Central memory CD4-positive, alpha-beta T cell (primary cell): ENCODE results near the gene HAUS6.
A peak's percentile ranks its signal among the peaks of the same experiment; 100 is the strongest.
"Not testable (repeated sequence)": the region's sequence is repeated elsewhere in the genome, so short reads cannot be mapped to it uniquely, and the experiment has no call there.

Experiments
- DNase-seq: peaks from one replicate; pipeline ENCODE4 v3.0.0; 2022

Gene HAUS6

GRCh38 chr9:19114680-19115270 is 12.1 kb upstream of the HAUS6 start:
- no peak for DNase-seq

- no peak for DNase-seq
Measured at GRCh38 chr9:19113964-19114679, 11.4 kb upstream of the HAUS6 start.

GRCh38 chr9:19113064-19113611 is 10.4 kb upstream of the HAUS6 start:
- not testable (repeated sequence) for DNase-seq

- no peak for DNase-seq
Measured at GRCh38 chr9:19108038-19108437, 5.3 kb upstream of the HAUS6 start.

GRCh38 chr9:19104515-19105282 is 2.0 kb upstream of the HAUS6 start:
- no peak for DNase-seq

GRCh38 chr9:19102181-19102630 is 498 bp downstream of the HAUS6 start:
- DNase-seq = peak; percentile 32

- no peak for DNase-seq
Measured at GRCh38 chr9:19101203-19101602, 1.5 kb downstream of the HAUS6 start.

GRCh38 chr9:19097431-19097830 is 5.3 kb downstream of the HAUS6 start:
- DNase-seq = not testable (repeated sequence)

- no peak for DNase-seq
Measured at GRCh38 chr9:19087106-19088000, 15.4 kb downstream of the HAUS6 start.

GRCh38 chr9:19085295-19085694 is 17.4 kb downstream of the HAUS6 start:
- peak; percentile 52 for DNase-seq

GRCh38 chr9:19074836-19075235 is 27.9 kb downstream of the HAUS6 start:
- DNase-seq = no peak

GRCh38 chr9:19074229-19074628 is 28.5 kb downstream of the HAUS6 start:
- no peak for DNase-seq

- no peak for DNase-seq
Measured at GRCh38 chr9:19057033-19057432, 45.7 kb downstream of the HAUS6 start.

- DNase-seq = no peak
Measured at GRCh38 chr9:19050637-19051591, 51.8 kb downstream of the HAUS6 start.

GRCh38 chr9:19049917-19050636 is 52.6 kb downstream of the HAUS6 start:
- no peak for DNase-seq

GRCh38 chr9:19048966-19049916 is 53.5 kb downstream of the HAUS6 start, which contains the start of gene RRAGA:
Gene RRAGA (plus strand): TSS chr9:19049427. CDS start chr9:19049660, 233 bp downstream.
- peak; percentile 94 for DNase-seq

GRCh38 chr9:19036611-19037010 is 66.1 kb downstream of the HAUS6 start:
- no peak for DNase-seq

GRCh38 chr9:19033015-19033414 is 69.7 kb downstream of the HAUS6 start, which contains the start of gene SAXO1:
Gene SAXO1 (minus strand): TSS chr9:19033209. CDS start chr9:19032908, 301 bp downstream.
- no peak for DNase-seq

- no peak for DNase-seq
Measured at GRCh38 chr9:19032406-19032805, 70.3 kb downstream of the HAUS6 start.
